HEK293 (cell line): Measurements from ENCODE around the gene ARID3A.

Source experiments
- BCL11A ChIP-seq: fragments of 450-650 bp; formaldehyde crosslinking; IDR thresholded peaks from 2 replicates; pipeline ENCODE4 v1.5.1; 2016; ENCODE audit warnings: low read depth, missing biosample characterization, missing genetic modification characterization
- GLIS1 ChIP-seq: fragments of 450-650 bp; formaldehyde crosslinking; IDR thresholded peaks from 2 replicates; pipeline ENCODE4 v1.5.1; 2016; ENCODE audit warnings: missing biosample characterization, missing genetic modification characterization
- HOXC10 ChIP-seq: sonication (generic); formaldehyde crosslinking; IDR thresholded peaks from 2 replicates; pipeline ENCODE4 v1.8.1; 2023; ENCODE audit warnings: mild to moderate bottlenecking, missing genetic modification reagents
- KLF10 ChIP-seq: fragments of 450-650 bp; IDR thresholded peaks from 2 replicates; pipeline ENCODE4 v1.5.1; 2018; ENCODE audit warnings: missing biosample characterization, mild to moderate bottlenecking, missing genetic modification characterization
- KLF16 ChIP-seq: fragments of 450-650 bp; formaldehyde crosslinking; IDR thresholded peaks from 2 replicates; pipeline ENCODE4 v1.5.1; 2017; ENCODE audit warnings: missing biosample characterization, missing genetic modification characterization
- MEIS1 ChIP-seq: sonication (generic); formaldehyde crosslinking; IDR thresholded peaks from 2 replicates; pipeline ENCODE4 v1.8.1; 2022; ENCODE audit warnings: missing genetic modification reagents, mild to moderate bottlenecking, borderline replicate concordance
- SCRT1 ChIP-seq: fragments of 450-650 bp; formaldehyde crosslinking; IDR thresholded peaks from 2 replicates; pipeline ENCODE4 v1.5.1; 2016; ENCODE audit warnings: missing biosample characterization, missing genetic modification characterization, borderline replicate concordance
- SP2 ChIP-seq: fragments of 450-650 bp; formaldehyde crosslinking; IDR thresholded peaks from 2 replicates; pipeline ENCODE4 v1.5.1; 2016; ENCODE audit warnings: missing biosample characterization, missing genetic modification characterization
- TRIM28 ChIP-seq: IDR thresholded peaks from 2 replicates; pipeline ENCODE4 v1.6.1; 2011; ENCODE audit warnings: low read length, control low read depth, borderline replicate concordance
- ZBTB10 ChIP-seq: fragments of 450-650 bp; formaldehyde crosslinking; IDR thresholded peaks from 2 replicates; pipeline ENCODE4 v1.5.1; 2016; ENCODE audit warnings: missing biosample characterization, missing genetic modification characterization
- ZBTB17 ChIP-seq: fragments of 450-650 bp; formaldehyde crosslinking; IDR thresholded peaks from 2 replicates; pipeline ENCODE4 v1.5.1; 2016; ENCODE audit warnings: missing biosample characterization, missing genetic modification characterization
- ZBTB26 ChIP-seq: fragments of 450-650 bp; formaldehyde crosslinking; optimal IDR thresholded peaks from 2 replicates; pipeline ENCODE3; 2016; ENCODE audit warnings: missing biosample characterization, mild to moderate bottlenecking, missing genetic modification characterization
- ZBTB44 ChIP-seq: fragments of 450-650 bp; IDR thresholded peaks from 2 replicates; pipeline ENCODE4 v1.5.1; 2018; ENCODE audit warnings: missing biosample characterization, mild to moderate bottlenecking, missing genetic modification characterization
- ZBTB48 ChIP-seq: fragments of 450-650 bp; formaldehyde crosslinking; IDR thresholded peaks from 2 replicates; pipeline ENCODE4 v1.5.1; 2016; ENCODE audit warnings: missing biosample characterization, missing genetic modification characterization
- ZBTB8A ChIP-seq: fragments of 450-650 bp; formaldehyde crosslinking; IDR thresholded peaks from 2 replicates; pipeline ENCODE4 v1.5.1; 2016; ENCODE audit warnings: missing biosample characterization, missing genetic modification characterization
- ZIC2 ChIP-seq: fragments of 450-650 bp; formaldehyde crosslinking; IDR thresholded peaks from 2 replicates; pipeline ENCODE4 v1.5.1; 2016; ENCODE audit warnings: missing biosample characterization, missing genetic modification characterization
- ZNF112 ChIP-seq: fragments of 450-650 bp; formaldehyde crosslinking; IDR thresholded peaks from 2 replicates; pipeline ENCODE4 v1.5.0; 2017; ENCODE audit warnings: missing biosample characterization, missing genetic modification characterization
- ZNF148 ChIP-seq: fragments of 450-650 bp; formaldehyde crosslinking; IDR thresholded peaks from 2 replicates; pipeline ENCODE4 v1.5.0; 2017; ENCODE audit warnings: missing biosample characterization, missing genetic modification characterization, borderline replicate concordance
- ZNF221 ChIP-seq: fragments of 450-650 bp; formaldehyde crosslinking; IDR thresholded peaks from 2 replicates; pipeline ENCODE4 v1.5.1; 2017; ENCODE audit warnings: missing biosample characterization, missing genetic modification characterization, borderline replicate concordance
- ZNF24 ChIP-seq: fragments of 450-650 bp; formaldehyde crosslinking; IDR thresholded peaks from 2 replicates; pipeline ENCODE4 v1.5.1; 2016; ENCODE audit warnings: missing biosample characterization, missing genetic modification characterization
- ZNF266 ChIP-seq: fragments of 450-650 bp; formaldehyde crosslinking; IDR thresholded peaks from 2 replicates; pipeline ENCODE4 v1.5.1; 2016; ENCODE audit warnings: missing biosample characterization, missing genetic modification characterization, low read depth
- ZNF292 ChIP-seq: fragments of 450-650 bp; formaldehyde crosslinking; IDR thresholded peaks from 2 replicates; pipeline ENCODE4 v1.5.1; 2016; ENCODE audit warnings: low read depth, missing biosample characterization, missing genetic modification characterization, borderline replicate concordance
- ZNF350 ChIP-seq: fragments of 450-650 bp; formaldehyde crosslinking; IDR thresholded peaks from 2 replicates; pipeline ENCODE4 v1.5.0; 2017; ENCODE audit warnings: missing biosample characterization, mild to moderate bottlenecking, missing genetic modification characterization
- ZNF621 ChIP-seq: fragments of 450-650 bp; formaldehyde crosslinking; IDR thresholded peaks from 2 replicates; pipeline ENCODE4 v1.5.1; 2017; ENCODE audit warnings: missing biosample characterization, missing genetic modification characterization
- ZNF623 ChIP-seq: fragments of 450-650 bp; formaldehyde crosslinking; IDR thresholded peaks from 2 replicates; pipeline ENCODE4 v1.5.1; 2016; ENCODE audit warnings: missing biosample characterization, missing genetic modification characterization
- ZNF629 ChIP-seq: fragments of 450-650 bp; formaldehyde crosslinking; IDR thresholded peaks from 2 replicates; pipeline ENCODE4 v1.5.1; 2017; ENCODE audit warnings: missing biosample characterization, missing genetic modification characterization
- ZNF660 ChIP-seq: fragments of 450-650 bp; IDR thresholded peaks from 2 replicates; pipeline ENCODE4 v1.5.1; 2018; ENCODE audit warnings: missing biosample characterization, mild to moderate bottlenecking, missing genetic modification characterization
- ZNF768 ChIP-seq: fragments of 450-650 bp; formaldehyde crosslinking; IDR thresholded peaks from 2 replicates; pipeline ENCODE4 v1.5.1; 2018; ENCODE audit warnings: missing biosample characterization, mild to moderate bottlenecking, missing genetic modification characterization
- ZNF776 ChIP-seq: fragments of 450-650 bp; formaldehyde crosslinking; IDR thresholded peaks from 2 replicates; pipeline ENCODE4 v1.5.0; 2017; ENCODE audit warnings: missing biosample characterization, missing genetic modification characterization, borderline replicate concordance
- ZNF777 ChIP-seq: fragments of 450-650 bp; formaldehyde crosslinking; IDR thresholded peaks from 2 replicates; pipeline ENCODE4 v1.5.1; 2017; ENCODE audit warnings: missing biosample characterization, missing genetic modification characterization, borderline replicate concordance
- ZNF843 ChIP-seq: fragments of 450-650 bp; formaldehyde crosslinking; IDR thresholded peaks from 2 replicates; pipeline ENCODE4 v1.5.1; 2016; ENCODE audit warnings: missing biosample characterization, missing genetic modification characterization
- ZSCAN23 ChIP-seq: fragments of 450-650 bp; formaldehyde crosslinking; IDR thresholded peaks from 2 replicates; pipeline ENCODE4 v1.5.1; 2016; ENCODE audit warnings: missing biosample characterization, missing genetic modification characterization

ARID3A gene

GRCh38 chr19:917323-918151 lies 8.3 kb upstream of the ARID3A start, which contains the start of gene KISS1R (continued):
- TF ChIP-seq ZNF148 = no peak
- peak; percentile 58 for TF ChIP-seq ZBTB26 (tag by site-specific recombination)
- TF ChIP-seq ZNF777 (tag by site-specific recombination) = peak; percentile 18; the same call in 1 of the 2 replicates
- TF ChIP-seq SP2 (tag by site-specific recombination) = peak; percentile 15; the same call in 1 of the 2 replicates
- TF ChIP-seq ZBTB44 (tag by site-specific recombination) = no peak
- no peak for TF ChIP-seq SCRT1
- TF ChIP-seq ZIC2 (tag by site-specific recombination) = peak; percentile 66
- peak; percentile 44; the same call in 1 of the 2 replicates for TF ChIP-seq ZBTB8A (tag by site-specific recombination)
- no peak for TF ChIP-seq ZNF112 (tag by site-specific recombination)
- TF ChIP-seq ZNF24 (tag by site-specific recombination) = 0 out of 2 replicates have a peak, but pooled peaks have one; percentile 14
- peak; percentile 46; the same call in 1 of the 2 replicates for TF ChIP-seq BCL11A
- no peak for TF ChIP-seq ZNF776 (tag by site-specific recombination)
- TF ChIP-seq ZBTB10 (tag by site-specific recombination) = peak; percentile 53; the same call in 1 of the 2 replicates
- TF ChIP-seq ZBTB48 (tag by site-specific recombination) = peak; percentile 49; the same call in 1 of the 2 replicates
- TF ChIP-seq KLF10 (tag by site-specific recombination) = 0 out of 2 replicates have a peak, but pooled peaks have one; percentile 27
- TF ChIP-seq ZNF292 (tag by site-specific recombination) = no peak
- no peak for TF ChIP-seq ZNF660
- 0 out of 2 replicates have a peak, but pooled peaks have one; percentile 14 for TF ChIP-seq ZNF843 (tag by site-specific recombination)
- TF ChIP-seq MEIS1 (CRISPR knock-in tag) = no peak
- TF ChIP-seq ZNF221 (tag by site-specific recombination) = no peak
- TF ChIP-seq ZNF266 (tag by site-specific recombination) = no peak
- TF ChIP-seq HOXC10 (CRISPR knock-in tag) = no peak
- TF ChIP-seq ZNF350 (tag by site-specific recombination) = no peak
- no peak for TF ChIP-seq ZSCAN23
- TF ChIP-seq ZNF629 = peak; percentile 75
- TF ChIP-seq TRIM28 = no peak
- TF ChIP-seq KLF16 = no peak
- 0 out of 2 replicates have a peak, but pooled peaks have one; percentile 18 for TF ChIP-seq ZBTB17 (tag by site-specific recombination)
- peak; percentile 90 for TF ChIP-seq GLIS1 (tag by site-specific recombination)
- no peak for TF ChIP-seq ZNF621 (tag by site-specific recombination)
- peak; percentile 27; the same call in 1 of the 2 replicates for TF ChIP-seq ZNF768 (tag by site-specific recombination)
- no peak for TF ChIP-seq ZNF623 (tag by site-specific recombination)
